CD1c-positive myeloid dendritic cell (primary cell): ENCODE results near the gene PGLYRP4.

ENCODE experiments used
- DNase-seq: peaks from one replicate; pipeline ENCODE4 v3.0.0-alpha.2; 2016; ENCODE audit errors: extremely low spot score

Gene PGLYRP4

GRCh38 chr1:153288634-153289275 lies 59.9 kb downstream of the PGLYRP4 start:
- peak; percentile 36 for DNase-seq
